HepG2 (cell line): ENCODE data around the gene SSBP4. TPM values are rescaled to one million over a fixed set of nuclear protein-coding genes. Genes with fewer than 3 reads are reported as not detected.
A peak's percentile ranks its signal among the peaks of the same experiment; 100 is the strongest.

Source experiments
- CREB1 ChIP-seq, 2 experiments: fragments of 450-650 bp in 1 of 2; IDR thresholded peaks; 2 replicates each; pipeline ENCODE4 v1.6.1; 2016 to 2017; ENCODE audit warnings: control low read depth in 1 of 2, mild to moderate bottlenecking in 1 of 2, missing compliant biosample characterization in 1 of 2, missing genetic modification characterization in 1 of 2
- CSRNP2 ChIP-seq: sonication (generic); formaldehyde crosslinking; conservative IDR thresholded peaks from 2 replicates; pipeline ENCODE4 v1.8.0; 2022; ENCODE audit warnings: low read depth, missing genetic modification reagents
- EED ChIP-seq: sonication (generic); formaldehyde crosslinking; IDR thresholded peaks from 2 replicates; pipeline ENCODE4 v1.5.0; 2020; ENCODE audit warnings: mild to moderate bottlenecking, missing genetic modification reagents
- ESRRA ChIP-seq: sonication (generic); formaldehyde crosslinking; IDR thresholded peaks from 2 replicates; pipeline ENCODE4 v1.5.1; 2020; ENCODE audit warnings: mild to moderate bottlenecking, low read depth, missing genetic modification reagents
- GTF3A ChIP-seq: sonication (generic); formaldehyde crosslinking; conservative IDR thresholded peaks from 2 replicates; pipeline ENCODE4 v1.4.0; 2020; ENCODE audit warnings: mild to moderate bottlenecking, missing genetic modification reagents
- KLF6 ChIP-seq: IDR thresholded peaks from 2 replicates; pipeline ENCODE4 v1.8.0; 2016; ENCODE audit warnings: missing biosample characterization, missing genetic modification reagents
- MXI1 ChIP-seq: IDR thresholded peaks from 3 replicates; pipeline ENCODE4 v1.6.1; 2012; ENCODE audit warnings: low read depth, low read length, inconsistent platforms, borderline replicate concordance
- POLR2G ChIP-seq: fragments of 200-400 bp; formaldehyde crosslinking; IDR thresholded peaks from 2 replicates; pipeline ENCODE4 v1.6.1; 2018; ENCODE audit warnings: mild to moderate bottlenecking, low read depth, low read length, moderate library complexity
- RBAK ChIP-seq: sonication (generic); formaldehyde crosslinking; IDR thresholded peaks from 2 replicates; pipeline ENCODE4 v1.5.1; 2020; ENCODE audit warnings: mild to moderate bottlenecking, missing genetic modification reagents
- SAP130 ChIP-seq: IDR thresholded peaks from 2 replicates; pipeline ENCODE4 v1.6.1; 2016; ENCODE audit warnings: low read depth
- TFE3 ChIP-seq: IDR thresholded peaks from 2 replicates; pipeline ENCODE4 v1.6.1; 2016
- ZKSCAN1 ChIP-seq: fragments of 150-350 bp; IDR thresholded peaks from 2 replicates; pipeline ENCODE4 v1.6.1; 2014; ENCODE audit warnings: low read length
- ZNF143 ChIP-seq: sonication (generic); formaldehyde crosslinking; IDR thresholded peaks from 2 replicates; pipeline ENCODE4 v1.4.0; 2020; ENCODE audit warnings: missing genetic modification reagents
- ZNF24 ChIP-seq: fragments of 450-650 bp; IDR thresholded peaks from 2 replicates; pipeline ENCODE4 v1.6.1; 2017; ENCODE audit warnings: antibody characterized with exemption, mild to moderate bottlenecking
- ZNF256 ChIP-seq: sonication (generic); formaldehyde crosslinking; conservative IDR thresholded peaks from 2 replicates; pipeline ENCODE4 v1.4.0; 2020; ENCODE audit warnings: missing genetic modification reagents
- ZNF317 ChIP-seq: sonication (generic); formaldehyde crosslinking; IDR thresholded peaks from 2 replicates; pipeline ENCODE4 v1.5.0; 2020; ENCODE audit warnings: mild to moderate bottlenecking, missing genetic modification reagents
- ZNF484 ChIP-seq: sonication (generic); formaldehyde crosslinking; IDR thresholded peaks from 2 replicates; pipeline ENCODE4 v1.5.1; 2020; ENCODE audit warnings: mild to moderate bottlenecking, low read depth, missing genetic modification reagents, borderline replicate concordance
- ZNF570 ChIP-seq: sonication (generic); formaldehyde crosslinking; IDR thresholded peaks from 2 replicates; pipeline ENCODE4 v1.4.0; 2020; ENCODE audit warnings: mild to moderate bottlenecking, missing genetic modification reagents, borderline replicate concordance
- ZNF687 ChIP-seq: sonication (generic); formaldehyde crosslinking; IDR thresholded peaks from 2 replicates; pipeline ENCODE4 v1.5.1; 2020; ENCODE audit warnings: mild to moderate bottlenecking, missing genetic modification reagents, moderate library complexity
- ZZZ3 ChIP-seq: sonication (generic); formaldehyde crosslinking; IDR thresholded peaks from 2 replicates; pipeline ENCODE4 v1.4.0; 2020; ENCODE audit warnings: missing genetic modification reagents, mild to moderate bottlenecking, borderline replicate concordance
- polyA plus RNA-seq, 8 experiments: library from polyadenylated mRNA; depleted of rRNA in 3 of 8; stranded (reverse) in 7 of 8; unstranded in 1 of 8; fragments of >200 nt; fragmentation: Illumina TruSeq in 4 of 8; extraction: Trizol in 4 of 8; gene quantifications; 2 replicates each; pipeline versions ENCODE4 v1.2.1 to v1.2.3, GENCODE V29; 2011 to 2016; ENCODE audit warnings: low read depth in 4 of 8, missing spikeins in 1 of 8, mixed read lengths in 1 of 8; ENCODE audit not compliant: insufficient read depth in 1 of 8
- total RNA-seq, 5 experiments: library from RNA; depleted of rRNA; stranded (reverse); fragments of >200 nt; fragmentation: Illumina TruSeq; extraction: Trizol; gene quantifications; 2 replicates each; pipeline ENCODE4 v1.2.3, GENCODE V29; 2016; ENCODE audit warnings: low read depth in 1 of 5
- TF ChIP-seq, protein P1 (sequence below): sonication (generic); formaldehyde crosslinking; conservative IDR thresholded peaks from 2 replicates; pipeline ENCODE4 v1.4.0; 2020; ENCODE audit warnings: missing genetic modification reagents
- TF ChIP-seq, protein P2 (sequence below): IDR thresholded peaks from 2 replicates; pipeline ENCODE4 v1.6.1; 2012; ENCODE audit warnings: inconsistent platforms

The SSBP4 gene
- total and polyA plus RNA-seq, 2 of the 13 experiments (the other 11 are each of a cell fraction or from before 2014, with no cell fraction given), result 20.8 to 39.5 TPM

- TF ChIP-seq RBAK (CRISPR knock-in tag) (no peak), SAP130 (CRISPR knock-in tag) (peak; percentile 68), POLR2G (peak; percentile 36; the same call in 1 of the 2 replicates), MXI1 (no peak), EED (CRISPR knock-in tag) (no peak), GTF3A (no peak), ZZZ3 (no peak), ZNF256 (CRISPR knock-in tag) (no peak), ZNF317 (CRISPR knock-in tag) (no peak), ESRRA (CRISPR knock-in tag) (no peak), ZNF570 (CRISPR knock-in tag) (no peak), ZNF24 (no peak), ZNF143 (no peak), CSRNP2 (CRISPR knock-in tag) (no peak), ZKSCAN1 (no peak), TFE3 (CRISPR knock-in tag) (no peak; the same call in 1 of the 2 replicates), ZNF687 (CRISPR knock-in tag) (peak; percentile 91), CREB1 (IDR thresholded peaks at IDR 0.05) (no peak), CREB1 (CRISPR knock-in tag; IDR thresholded peaks at IDR 0.05) (no peak), KLF6 (no peak), ZNF484 (CRISPR knock-in tag) (no peak)
- TF ChIP-seq, protein P1, sequence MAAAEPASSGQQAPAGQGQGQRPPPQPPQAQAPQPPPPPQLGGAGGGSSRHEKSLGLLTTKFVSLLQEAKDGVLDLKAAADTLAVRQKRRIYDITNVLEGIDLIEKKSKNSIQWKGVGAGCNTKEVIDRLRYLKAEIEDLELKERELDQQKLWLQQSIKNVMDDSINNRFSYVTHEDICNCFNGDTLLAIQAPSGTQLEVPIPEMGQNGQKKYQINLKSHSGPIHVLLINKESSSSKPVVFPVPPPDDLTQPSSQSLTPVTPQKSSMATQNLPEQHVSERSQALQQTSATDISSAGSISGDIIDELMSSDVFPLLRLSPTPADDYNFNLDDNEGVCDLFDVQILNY, result no peak
- TF ChIP-seq, protein P2, sequence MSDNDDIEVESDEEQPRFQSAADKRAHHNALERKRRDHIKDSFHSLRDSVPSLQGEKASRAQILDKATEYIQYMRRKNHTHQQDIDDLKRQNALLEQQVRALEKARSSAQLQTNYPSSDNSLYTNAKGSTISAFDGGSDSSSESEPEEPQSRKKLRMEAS, result peak; percentile 53
These were observed 50.1 kb downstream of the SSBP4 start (continued) for GRCh38 chr19:18469069-18469846.
